ENCODE measurements around the gene BCL2L2.

BCL2L2 gene

DNA sequence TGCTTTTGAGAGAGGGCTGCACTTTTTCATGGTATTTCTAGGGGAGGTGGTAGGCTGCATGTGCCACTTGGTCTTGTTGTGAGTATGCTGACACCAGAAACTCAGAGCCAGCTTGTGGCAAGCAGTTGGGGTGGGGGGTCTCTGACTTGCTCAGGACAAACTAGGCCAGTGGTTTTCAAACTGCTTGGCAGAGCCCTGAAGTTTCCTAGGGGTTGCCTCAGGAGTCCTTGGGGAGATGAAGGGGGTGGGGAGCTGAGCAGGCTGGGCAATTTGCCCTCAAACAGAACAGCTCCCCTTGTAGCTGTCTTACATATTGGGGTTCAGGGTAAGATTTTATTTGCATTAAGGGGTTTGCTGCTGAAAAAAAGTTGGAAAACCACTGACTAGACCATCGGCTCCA is 3.9 kb downstream of the BCL2L2 start:
- TF ChIP-seq ZNF274 (IDR thresholded peaks at IDR 0.05; ENCODE audit: low read depth, low read length): no peak
- TF ChIP-seq SUZ12 (IDR thresholded peaks at IDR 0.05; ENCODE audit: extremely low read depth, insufficient read depth, insufficient read length): no peak
- TF ChIP-seq YY1 (IDR thresholded peaks at IDR 0.05; ENCODE audit: insufficient read depth, insufficient read length): no peak

DNA sequence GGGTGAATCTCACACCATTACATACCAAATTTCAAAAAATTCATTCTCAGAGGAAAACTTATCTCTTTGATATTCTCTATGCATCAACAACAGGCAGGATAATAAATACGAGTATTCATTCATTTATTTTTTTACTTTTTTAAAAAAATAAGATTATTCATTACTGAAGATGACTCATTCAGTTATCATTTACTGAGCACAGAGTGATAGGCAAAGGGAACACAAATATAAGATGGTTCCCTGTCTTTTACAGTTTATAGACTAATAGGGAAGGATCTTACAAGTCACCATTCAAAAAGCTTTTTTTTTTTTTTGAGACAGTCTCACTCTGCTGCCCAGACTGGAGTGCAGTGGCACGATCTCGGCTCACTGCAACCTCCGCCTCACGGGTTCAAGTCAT is 9.7 kb downstream of the BCL2L2 start:
- H3K9ac ChIP-seq (ENCODE audit: insufficient read length, low read depth): no peak overlapping the region
- DNase-seq (ENCODE audit: low read depth, low spot score): no peak
- H3K36me3 ChIP-seq (ENCODE audit: insufficient read depth, insufficient read length, low read length): peaks cover 26% of the 10 kb centered on the region
- no peak for TF ChIP-seq YY1 (IDR thresholded peaks at IDR 0.05; ENCODE audit: insufficient read depth, insufficient read length)
- no peak for TF ChIP-seq ZNF274 (IDR thresholded peaks at IDR 0.05; ENCODE audit: low read depth, low read length)
- TF ChIP-seq SUZ12 (IDR thresholded peaks at IDR 0.05; ENCODE audit: extremely low read depth, insufficient read depth, insufficient read length): no peak
- no peaks in the 10 kb centered on the region for H3K9me3 ChIP-seq (ENCODE audit: insufficient read depth, low read length)
- no peaks in the 10 kb centered on the region for H3K4me1 ChIP-seq (ENCODE audit: insufficient read depth, insufficient read length)
- H3K4me3 ChIP-seq (ENCODE audit: insufficient read length, low read depth): no peak overlapping the region
- H3K27me3 ChIP-seq (ENCODE audit: insufficient read depth, insufficient read length): no peaks in the 10 kb centered on the region

More for the DNA sequence above, 3.9 kb downstream of the BCL2L2 start:
- Histone ChIP-seq H3K9me3 (ENCODE audit: insufficient read depth, low read length) (no peaks in the 10 kb centered on the region), H3K9ac (ENCODE audit: insufficient read length, low read depth) (no peak overlapping the region), H3K4me1 (ENCODE audit: insufficient read depth, insufficient read length) (peaks cover 4% of the 10 kb centered on the region), H3K27me3 (ENCODE audit: insufficient read depth, insufficient read length) (no peaks in the 10 kb centered on the region), H3K36me3 (ENCODE audit: insufficient read depth, insufficient read length, low read length) (peaks cover 53% of the 10 kb centered on the region), H3K4me3 (ENCODE audit: insufficient read length, low read depth) (no peak overlapping the region)
- DNase-seq (ENCODE audit: low read depth, low spot score): no peak

- Histone ChIP-seq H3K9ac (ENCODE audit: insufficient read length, low read depth) (peak overlapping the region; percentile 79), H3K27me3 (ENCODE audit: insufficient read depth, insufficient read length) (no peaks in the 10 kb centered on the region), H3K9me3 (ENCODE audit: insufficient read depth, low read length) (no peaks in the 10 kb centered on the region), H3K36me3 (ENCODE audit: insufficient read depth, insufficient read length, low read length) (peaks cover 41% of the 10 kb centered on the region), H3K4me1 (ENCODE audit: insufficient read depth, insufficient read length) (no peaks in the 10 kb centered on the region), H3K4me3 (ENCODE audit: insufficient read length, low read depth) (peak overlapping the region; percentile 68)
- TF ChIP-seq YY1 (IDR thresholded peaks at IDR 0.05; ENCODE audit: insufficient read depth, insufficient read length): no peak
- no peak for TF ChIP-seq ZNF274 (IDR thresholded peaks at IDR 0.05; ENCODE audit: low read depth, low read length)
- no peak for TF ChIP-seq SUZ12 (IDR thresholded peaks at IDR 0.05; ENCODE audit: extremely low read depth, insufficient read depth, insufficient read length)
- DNase-seq (ENCODE audit: low read depth, low spot score): no peak
Observed at GRCh38 chr14:23319746-23320583, 13.3 kb downstream of the BCL2L2 start.

- Histone ChIP-seq H3K27me3 (ENCODE audit: insufficient read depth, insufficient read length) (no peaks in the 10 kb centered on the region), H3K36me3 (ENCODE audit: insufficient read depth, insufficient read length, low read length) (peaks cover 47% of the 10 kb centered on the region), H3K9ac (ENCODE audit: insufficient read length, low read depth) (peak within 1 kb of the TSS; percentile 92), H3K4me1 (ENCODE audit: insufficient read depth, insufficient read length) (no peaks in the 10 kb centered on the region), H3K4me3 (ENCODE audit: insufficient read length, low read depth) (peak within 1 kb of the TSS; percentile 83), H3K9me3 (ENCODE audit: insufficient read depth, low read length) (no peaks in the 10 kb centered on the region)
- no peak for TF ChIP-seq ZNF274 (IDR thresholded peaks at IDR 0.05; ENCODE audit: low read depth, low read length)
- TF ChIP-seq SUZ12 (IDR thresholded peaks at IDR 0.05; ENCODE audit: extremely low read depth, insufficient read depth, insufficient read length): no peak
- TF ChIP-seq YY1 (IDR thresholded peaks at IDR 0.05; ENCODE audit: insufficient read depth, insufficient read length): peak; percentile 93
- DNase-seq (ENCODE audit: low read depth, low spot score): peak; percentile 99
Observed at GRCh38 chr14:23320584-23321571, 14.2 kb downstream of the BCL2L2 start, which contains the start of gene PABPN1. Gene PABPN1 (plus strand): TSS chr14:23321457. CDS start chr14:23321470, 13 bp downstream.

- TF ChIP-seq ZNF274 (IDR thresholded peaks at IDR 0.05; ENCODE audit: low read depth, low read length) (no peak), YY1 (IDR thresholded peaks at IDR 0.05; ENCODE audit: insufficient read depth, insufficient read length) (no peak), SUZ12 (IDR thresholded peaks at IDR 0.05; ENCODE audit: extremely low read depth, insufficient read depth, insufficient read length) (no peak)
- peak overlapping the region; percentile 83 for H3K4me3 ChIP-seq (ENCODE audit: insufficient read length, low read depth)
- H3K9ac ChIP-seq (ENCODE audit: insufficient read length, low read depth): peak overlapping the region; percentile 92
- DNase-seq (ENCODE audit: low read depth, low spot score): no peak
- H3K36me3 ChIP-seq (ENCODE audit: insufficient read depth, insufficient read length, low read length): peaks cover 46% of the 10 kb centered on the region
- H3K9me3 ChIP-seq (ENCODE audit: insufficient read depth, low read length): no peaks in the 10 kb centered on the region
- no peaks in the 10 kb centered on the region for H3K4me1 ChIP-seq (ENCODE audit: insufficient read depth, insufficient read length)
- no peaks in the 10 kb centered on the region for H3K27me3 ChIP-seq (ENCODE audit: insufficient read depth, insufficient read length)
Observed at GRCh38 chr14:23321572-23322547, 15.2 kb downstream of the BCL2L2 start.

Data from NT2/D1 (cell line).